Measurements from ENCODE around the gene YIPF7.

Gene YIPF7

DNA sequence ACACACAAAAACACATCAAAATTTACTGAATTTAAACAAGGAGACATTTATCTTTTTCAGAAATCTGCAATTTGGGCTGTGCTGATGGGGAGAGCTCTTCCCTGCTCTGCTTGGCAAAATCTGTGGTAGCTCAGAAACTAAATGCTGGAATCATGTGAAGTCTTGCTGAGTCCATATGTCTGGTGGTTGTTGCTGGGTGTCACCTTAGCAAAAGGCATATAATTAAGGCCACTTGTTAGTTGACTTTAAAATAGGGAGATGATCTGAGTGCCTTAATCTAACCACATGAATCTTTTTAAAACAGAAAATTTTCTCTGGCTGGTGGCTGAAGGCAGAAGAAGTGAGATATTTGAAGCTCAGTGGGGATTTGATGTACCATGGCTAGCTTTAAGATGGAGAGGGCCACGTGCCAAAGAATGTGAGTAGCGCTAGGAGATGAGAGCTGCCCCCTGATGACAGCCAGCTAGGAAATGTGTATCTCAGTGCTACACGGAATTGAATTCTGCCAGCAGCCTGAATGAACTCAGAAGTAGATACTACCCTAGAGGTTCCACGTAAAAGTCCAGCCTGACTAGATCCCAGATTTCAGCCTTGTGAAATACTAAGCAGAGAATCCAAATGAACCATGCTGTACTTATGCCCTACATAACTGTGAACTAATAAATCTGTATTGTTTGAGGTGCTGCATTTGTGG, 19.2 kb upstream of the YIPF7 start:
- no peaks in the 10 kb centered on the region for H4K20me1 ChIP-seq
- H3K36me3 ChIP-seq, result no peaks in the 10 kb centered on the region
- no peak overlapping the region for H3K4me3 ChIP-seq
- no peak overlapping the region for H3K4me2 ChIP-seq
- H3K27ac ChIP-seq, result no peak overlapping the region
- H3K9me3 ChIP-seq (replicated peaks in 1 of 11), result no peaks in the 10 kb centered on the region
- no peak overlapping the region for H3K9ac ChIP-seq
- no peak for TF ChIP-seq Cebpa-rat (IDR thresholded peaks at IDR 0.05)
- peaks cover 0 to 8% (median 0%) of the 10 kb centered on the region in 10 experiments; a peak in 1 of 20 replicates for H3K4me1 ChIP-seq
- no peaks in the 10 kb centered on the region for H3K27me3 ChIP-seq

DNA sequence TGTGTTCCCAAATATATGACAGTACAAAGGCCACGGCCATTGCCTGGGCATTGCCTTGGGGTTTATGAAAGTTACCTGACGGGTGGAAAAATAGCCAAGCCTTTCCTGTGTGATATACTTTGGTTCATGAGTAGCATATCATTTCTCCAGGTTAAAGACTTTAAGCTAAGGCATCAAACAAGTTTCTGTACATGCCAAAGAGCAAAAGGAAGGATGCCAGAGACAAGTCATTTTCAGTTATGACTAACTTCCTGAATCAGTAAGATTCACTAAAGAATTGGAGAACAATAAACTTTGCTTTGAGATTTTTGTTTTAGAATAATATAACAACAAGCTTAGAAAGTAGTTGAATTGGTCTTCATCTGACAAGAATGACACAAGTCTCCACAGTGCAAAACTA, 17.1 kb upstream of the YIPF7 start:
- Histone ChIP-seq H3K4me1 (peaks cover 0 to 8% (median 0%) of the 10 kb centered on the region in 10 experiments; a peak in 1 of 20 replicates), H4K20me1 (no peaks in the 10 kb centered on the region), H3K4me3 (no peak overlapping the region), H3K9ac (no peak overlapping the region), H3K36me3 (no peaks in the 10 kb centered on the region), H3K9me3 (replicated peaks in 1 of 11) (no peaks in the 10 kb centered on the region), H3K4me2 (no peak overlapping the region), H3K27me3 (no peaks in the 10 kb centered on the region), H3K27ac (no peak overlapping the region)
- TF ChIP-seq Cebpa-rat (IDR thresholded peaks at IDR 0.05), result no peak

DNA sequence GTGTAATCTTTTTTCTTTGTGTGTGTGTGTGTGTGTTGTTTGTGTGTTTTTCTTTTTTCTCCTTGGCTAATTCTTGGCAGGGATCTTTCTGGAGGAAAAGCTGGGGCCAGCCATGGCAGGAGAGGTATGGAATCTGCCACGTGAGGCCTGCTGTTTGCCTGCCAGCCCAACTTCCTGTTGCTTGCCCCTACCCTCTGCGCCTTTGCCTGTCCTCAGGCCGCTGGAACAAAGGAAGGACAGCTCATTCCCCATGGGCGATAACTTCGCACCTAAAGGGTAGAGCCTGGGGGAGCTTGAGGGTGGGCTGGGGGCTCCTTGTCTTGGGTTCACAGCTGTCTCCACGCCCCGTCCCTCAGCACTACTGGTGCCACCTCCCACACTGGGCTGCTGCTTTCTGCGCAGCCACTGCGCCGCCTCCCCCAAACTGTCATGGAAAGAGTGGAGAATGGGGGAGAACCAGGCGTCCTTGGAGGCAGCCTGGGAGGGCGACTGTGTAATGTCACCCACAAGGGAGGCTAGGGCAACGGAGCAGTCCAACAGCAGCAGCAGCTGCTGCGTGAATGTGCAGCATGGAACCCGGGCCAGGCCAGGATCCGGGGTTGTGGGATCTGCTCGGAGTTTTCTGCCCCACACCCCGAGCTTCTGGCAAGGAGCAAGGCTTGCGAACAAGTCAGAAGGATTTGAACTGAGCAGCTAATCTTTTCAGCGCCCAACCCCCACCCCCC, 12.3 kb upstream of the YIPF7 start:
- Histone ChIP-seq H3K9me3 (replicated peaks in 1 of 11) (no peaks in the 10 kb centered on the region), H3K4me1 (peaks cover 0 to 19% (median 2%) of the 10 kb centered on the region in 10 experiments; a peak in 6 of 20 replicates), H3K4me3 (no peak overlapping the region), H3K27ac (no peak overlapping the region), H3K27me3 (no peaks in the 10 kb centered on the region), H3K9ac (no peak overlapping the region), H3K36me3 (no peaks in the 10 kb centered on the region), H4K20me1 (no peaks in the 10 kb centered on the region), H3K4me2 (no peak overlapping the region)
- TF ChIP-seq Cebpa-rat (IDR thresholded peaks at IDR 0.05), result no peak

DNA sequence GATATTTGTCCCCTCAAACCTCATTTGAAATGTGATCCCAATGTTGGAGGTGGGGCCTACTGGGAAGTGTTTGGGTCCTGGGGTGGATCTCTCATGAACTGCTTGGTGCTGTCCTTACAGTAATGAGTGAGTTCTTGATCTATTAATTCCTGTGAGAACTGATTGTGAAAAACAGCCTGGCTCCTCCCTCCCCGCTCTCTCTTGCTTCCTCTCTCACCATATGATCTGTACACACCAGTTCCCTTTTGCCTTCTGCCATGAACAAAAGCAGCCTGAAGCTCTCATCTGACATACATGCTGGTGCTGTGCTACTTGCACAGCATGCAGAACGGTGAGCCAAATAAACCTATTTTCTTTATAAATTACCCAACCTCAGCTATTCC, 11.2 kb upstream of the YIPF7 start:
- Histone ChIP-seq H3K4me2 (peak overlapping the region in 2 of 11 experiments; percentile 43 to 48; a peak in 4 of 22 replicates), H3K4me3 (no peak overlapping the region), H3K36me3 (no peaks in the 10 kb centered on the region), H3K9ac (no peak overlapping the region), H3K27ac (peak overlapping the region in 2 of 11 experiments; percentile 33 to 36; a peak in 2 of 22 replicates), H4K20me1 (no peaks in the 10 kb centered on the region), H3K9me3 (replicated peaks in 1 of 11) (no peaks in the 10 kb centered on the region), H3K27me3 (no peaks in the 10 kb centered on the region), H3K4me1 (peaks cover 0 to 14% (median 2%) of the 10 kb centered on the region in 10 experiments; a peak in 6 of 20 replicates)
- no peak for TF ChIP-seq Cebpa-rat (IDR thresholded peaks at IDR 0.05)

DNA sequence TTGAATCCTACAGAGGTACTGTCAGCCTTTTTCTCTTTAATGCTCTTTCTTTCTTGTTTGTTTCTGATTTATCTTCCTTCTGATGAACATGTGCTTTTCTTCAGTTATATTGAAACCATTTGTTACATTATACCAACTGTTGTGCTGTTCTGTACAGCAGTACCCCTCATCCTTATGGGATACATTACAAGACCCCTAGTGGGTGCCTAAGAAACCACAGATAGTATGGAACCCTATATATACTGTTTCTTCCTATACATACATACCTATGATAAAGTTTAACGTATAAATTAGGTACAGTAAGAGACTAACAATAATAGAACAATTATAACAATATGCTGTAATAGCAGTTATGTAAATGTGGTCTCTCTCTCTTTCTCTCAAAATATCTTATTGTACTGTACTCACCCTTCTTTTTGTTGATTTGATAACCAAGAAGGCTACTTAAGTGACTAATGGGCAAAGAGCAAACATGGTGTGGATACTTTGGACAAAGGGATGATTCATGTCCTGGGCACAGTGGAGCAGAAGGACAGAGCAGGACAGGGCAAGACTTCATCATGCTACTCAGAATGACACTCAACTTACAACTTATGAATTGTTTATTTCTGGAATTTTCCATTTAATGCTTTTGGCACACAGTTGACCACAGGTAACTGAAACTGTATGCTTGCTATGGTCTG, 10.7 kb upstream of the YIPF7 start:
- H3K4me2 ChIP-seq, result peak overlapping the region in 2 of 11 experiments; percentile 43 to 48; a peak in 4 of 22 replicates
- peaks cover 0 to 14% (median 2%) of the 10 kb centered on the region in 10 experiments; a peak in 6 of 20 replicates for H3K4me1 ChIP-seq
- H3K27me3 ChIP-seq, result no peaks in the 10 kb centered on the region
- no peak overlapping the region for H3K4me3 ChIP-seq
- H3K9ac ChIP-seq, result no peak overlapping the region
- TF ChIP-seq Cebpa-rat (IDR thresholded peaks at IDR 0.05), result no peak
- peak overlapping the region in 2 of 11 experiments; percentile 33 to 36; a peak in 2 of 22 replicates for H3K27ac ChIP-seq
- H4K20me1 ChIP-seq, result no peaks in the 10 kb centered on the region
- H3K9me3 ChIP-seq (replicated peaks in 1 of 11), result no peaks in the 10 kb centered on the region
- no peaks in the 10 kb centered on the region for H3K36me3 ChIP-seq

DNA sequence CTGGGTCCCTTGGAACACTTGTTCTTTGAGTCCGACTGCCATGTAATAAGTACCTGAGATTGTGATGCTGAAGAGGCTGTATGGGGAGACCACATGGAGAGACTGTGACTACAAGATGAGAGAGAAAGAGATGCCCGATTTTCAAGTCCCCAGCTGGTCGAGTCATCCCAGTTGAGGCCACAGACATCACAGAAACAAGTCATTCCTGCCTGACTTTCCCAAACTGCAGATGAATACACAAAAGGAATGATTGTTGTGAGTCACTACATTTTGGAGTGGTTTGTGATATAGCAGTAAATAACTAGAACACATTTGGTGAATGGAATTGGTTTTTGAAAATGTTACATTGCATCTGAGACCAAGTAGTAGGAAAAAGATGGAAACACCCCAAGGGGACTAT, 9.0 kb upstream of the YIPF7 start:
- H4K20me1 ChIP-seq, result no peaks in the 10 kb centered on the region

DNA sequence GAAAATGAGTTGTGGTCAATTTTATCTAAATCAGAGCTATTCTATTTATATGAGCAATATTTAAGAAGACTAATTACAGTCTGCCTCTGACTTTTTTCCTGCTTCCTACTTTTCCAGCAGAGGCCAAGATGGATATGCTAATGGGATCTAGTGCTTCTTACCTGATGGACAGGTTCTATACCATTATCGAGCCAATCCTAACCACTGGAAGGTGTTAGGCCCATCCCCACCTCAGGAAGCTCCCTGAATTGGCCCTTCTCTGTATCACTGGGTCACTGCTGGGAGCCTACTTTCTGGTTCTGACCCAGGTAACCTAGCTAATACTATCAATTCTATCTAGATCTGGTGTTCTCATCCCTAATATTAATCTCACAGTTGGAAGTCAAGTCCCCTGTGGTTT, 577 bp upstream of the YIPF7 start:
- Histone ChIP-seq H3K36me3 (no peaks in the 10 kb centered on the region), H3K9ac (no peak overlapping the region), H3K9me3 (replicated peaks in 1 of 11) (no peaks in the 10 kb centered on the region), H4K20me1 (no peaks in the 10 kb centered on the region), H3K4me2 (no peak overlapping the region), H3K4me3 (no peak overlapping the region), H3K4me1 (no peaks in the 10 kb centered on the region), H3K27ac (no peak overlapping the region), H3K27me3 (no peaks in the 10 kb centered on the region)
- TF ChIP-seq Cebpa-rat (IDR thresholded peaks at IDR 0.05), result no peak

More for the DNA sequence above, 9.0 kb upstream of the YIPF7 start:
- Histone ChIP-seq H3K9me3 (replicated peaks in 1 of 11) (no peaks in the 10 kb centered on the region), H3K4me3 (no peak overlapping the region), H3K4me1 (peaks cover 0 to 14% (median 2%) of the 10 kb centered on the region in 10 experiments; a peak in 6 of 20 replicates), H3K27ac (no peak overlapping the region), H3K27me3 (no peaks in the 10 kb centered on the region), H3K9ac (no peak overlapping the region), H3K4me2 (no peak overlapping the region), H3K36me3 (no peaks in the 10 kb centered on the region)
- no peak for TF ChIP-seq Cebpa-rat (IDR thresholded peaks at IDR 0.05)

DNA sequence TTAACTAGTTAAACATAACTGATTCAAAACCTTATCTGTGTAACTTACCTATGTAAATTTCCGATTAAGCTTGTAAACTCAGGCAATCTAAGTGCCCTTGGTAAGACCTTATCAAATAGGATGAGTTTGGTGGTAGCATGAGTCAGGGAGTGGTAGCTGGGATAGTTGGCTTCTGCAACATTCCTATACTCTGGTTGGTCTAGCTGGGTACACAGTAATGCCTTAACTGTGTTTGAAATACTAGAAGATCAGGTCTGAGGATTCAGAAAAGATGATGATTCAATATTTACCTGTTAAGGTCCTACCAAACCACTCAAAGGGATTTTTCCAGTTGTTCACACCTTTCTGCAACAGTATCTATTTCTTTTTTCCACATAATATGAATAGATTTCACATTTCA, 5.3 kb downstream of the YIPF7 start:
- Histone ChIP-seq H3K4me3 (no peak overlapping the region), H3K27me3 (no peaks in the 10 kb centered on the region), H3K27ac (no peak overlapping the region), H3K4me1 (no peaks in the 10 kb centered on the region), H3K4me2 (no peak overlapping the region), H3K36me3 (peaks cover 0 to 4% (median 0%) of the 10 kb centered on the region in 11 experiments; a peak in 1 of 22 replicates), H3K9ac (no peak overlapping the region), H4K20me1 (no peaks in the 10 kb centered on the region), H3K9me3 (replicated peaks in 1 of 11) (peaks cover 21 to 28% (median 27%) of the 10 kb centered on the region in 11 experiments)
- no peak for TF ChIP-seq Cebpa-rat (IDR thresholded peaks at IDR 0.05)

DNA sequence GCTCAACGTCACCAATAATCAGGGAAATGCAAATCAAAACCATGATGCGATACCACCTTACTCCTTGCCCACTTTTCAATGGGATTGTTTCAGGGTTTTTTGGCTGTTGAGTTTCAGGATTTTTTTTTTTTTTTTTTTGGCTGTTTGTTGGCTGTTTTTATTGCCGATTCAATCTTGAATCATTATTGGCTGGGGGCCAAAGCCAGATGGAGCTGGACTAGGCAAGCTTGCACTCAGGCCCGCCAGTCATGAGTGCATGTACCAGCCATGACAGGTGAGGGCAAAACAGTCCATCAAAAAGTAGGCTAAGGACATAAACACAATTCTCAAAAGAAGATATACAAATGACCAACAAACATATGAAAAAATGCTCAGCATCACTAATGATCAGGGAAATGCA, 13.3 kb downstream of the YIPF7 start:
- H3K27me3 ChIP-seq, result no peaks in the 10 kb centered on the region
- no peak overlapping the region for H3K27ac ChIP-seq
- H3K4me3 ChIP-seq, result no peak overlapping the region
- H3K9ac ChIP-seq, result no peak overlapping the region
- no peak overlapping the region for H3K4me2 ChIP-seq
- no peaks in the 10 kb centered on the region for H3K4me1 ChIP-seq
- H3K36me3 ChIP-seq, result no peaks in the 10 kb centered on the region
- peaks cover 7 to 18% (median 8%) of the 10 kb centered on the region in 11 experiments; a peak in 21 of 22 replicates for H3K9me3 ChIP-seq (replicated peaks in 1 of 11)
- no peak for TF ChIP-seq Cebpa-rat (IDR thresholded peaks at IDR 0.05)
- no peaks in the 10 kb centered on the region for H4K20me1 ChIP-seq
